ENCODE measurements around the gene POLR2E.
A peak's percentile ranks its signal among the peaks of the same experiment; 100 is the strongest.

Gene POLR2E

DNA sequence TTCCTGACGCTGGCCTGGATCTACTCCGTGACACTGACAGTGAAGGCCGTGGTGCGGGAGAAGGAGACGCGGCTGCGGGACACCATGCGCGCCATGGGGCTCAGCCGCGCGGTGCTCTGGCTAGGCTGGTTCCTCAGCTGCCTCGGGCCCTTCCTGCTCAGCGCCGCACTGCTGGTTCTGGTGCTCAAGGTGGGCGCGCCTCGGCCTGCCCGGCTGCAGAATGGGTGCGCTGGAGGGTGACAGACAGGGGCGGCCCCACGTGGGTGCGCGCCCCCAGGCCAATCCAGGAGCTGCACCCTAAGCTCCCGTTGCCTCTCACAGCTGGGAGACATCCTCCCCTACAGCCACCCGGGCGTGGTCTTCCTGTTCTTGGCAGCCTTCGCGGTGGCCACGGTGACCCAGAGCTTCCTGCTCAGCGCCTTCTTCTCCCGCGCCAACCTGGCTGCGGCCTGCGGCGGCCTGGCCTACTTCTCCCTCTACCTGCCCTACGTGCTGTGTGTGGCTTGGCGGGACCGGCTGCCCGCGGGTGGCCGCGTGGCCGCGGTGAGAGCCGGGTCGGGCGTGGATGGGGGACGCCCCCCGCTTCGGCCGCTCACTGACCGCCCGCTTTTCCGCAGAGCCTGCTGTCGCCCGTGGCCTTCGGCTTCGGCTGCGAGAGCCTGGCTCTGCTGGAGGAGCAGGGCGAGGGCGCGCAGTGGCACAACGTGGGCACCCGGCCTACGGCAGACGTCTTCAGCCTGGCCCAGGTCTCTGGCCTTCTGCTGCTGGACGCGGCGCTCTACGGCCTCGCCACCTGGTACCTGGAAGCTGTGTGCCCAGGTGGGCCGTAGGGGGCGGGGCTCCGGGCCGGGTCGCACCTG lies 48.1 kb downstream of the POLR2E start:
- DNase-seq (ENCODE audit: low spot score), result peak; percentile 43

DNA sequence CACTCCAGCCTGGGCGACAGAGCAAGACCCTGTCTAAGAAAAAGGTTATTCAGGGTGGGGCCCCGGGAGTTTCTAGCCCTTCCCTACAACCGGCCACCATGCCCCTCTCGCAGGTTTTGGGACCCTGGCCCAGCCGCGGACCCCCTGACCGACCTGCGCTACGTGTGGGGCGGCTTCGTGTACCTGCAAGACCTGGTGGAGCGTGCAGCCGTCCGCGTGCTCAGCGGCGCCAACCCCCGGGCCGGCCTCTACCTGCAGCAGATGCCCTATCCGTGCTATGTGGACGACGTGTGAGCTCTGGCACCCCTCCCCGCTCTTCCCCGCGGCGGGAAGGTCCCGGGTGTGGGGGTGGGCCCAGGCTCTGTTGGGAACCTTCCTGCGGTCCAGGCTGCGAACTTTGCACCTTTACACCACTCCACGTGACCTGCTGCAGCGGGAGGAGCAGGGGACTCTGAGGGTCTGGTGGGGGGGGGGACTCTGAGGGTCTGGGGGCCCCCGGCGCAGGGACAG lies 49.0 kb downstream of the POLR2E start:
- DNase-seq (ENCODE audit: low spot score), result peak; percentile 46

DNA sequence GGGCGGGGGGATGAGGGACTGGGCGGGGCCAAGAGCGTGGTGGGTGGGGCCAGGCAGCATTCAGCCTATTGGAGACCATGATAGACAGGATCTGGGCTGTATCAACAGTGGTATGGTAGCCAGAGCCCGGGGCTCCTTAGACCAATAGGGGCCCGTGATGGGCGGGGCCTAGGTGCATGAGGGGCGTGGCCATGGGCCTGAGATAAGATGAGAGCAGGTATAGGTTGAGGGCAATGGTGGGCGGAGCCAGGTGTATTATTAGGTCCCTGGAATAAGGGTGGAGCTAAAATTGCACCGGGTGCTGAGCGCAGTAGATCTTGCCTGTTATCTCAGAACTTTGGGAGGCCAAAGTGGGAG lies 50.0 kb downstream of the POLR2E start:
- DNase-seq (ENCODE audit: low spot score), result no peak

DNA sequence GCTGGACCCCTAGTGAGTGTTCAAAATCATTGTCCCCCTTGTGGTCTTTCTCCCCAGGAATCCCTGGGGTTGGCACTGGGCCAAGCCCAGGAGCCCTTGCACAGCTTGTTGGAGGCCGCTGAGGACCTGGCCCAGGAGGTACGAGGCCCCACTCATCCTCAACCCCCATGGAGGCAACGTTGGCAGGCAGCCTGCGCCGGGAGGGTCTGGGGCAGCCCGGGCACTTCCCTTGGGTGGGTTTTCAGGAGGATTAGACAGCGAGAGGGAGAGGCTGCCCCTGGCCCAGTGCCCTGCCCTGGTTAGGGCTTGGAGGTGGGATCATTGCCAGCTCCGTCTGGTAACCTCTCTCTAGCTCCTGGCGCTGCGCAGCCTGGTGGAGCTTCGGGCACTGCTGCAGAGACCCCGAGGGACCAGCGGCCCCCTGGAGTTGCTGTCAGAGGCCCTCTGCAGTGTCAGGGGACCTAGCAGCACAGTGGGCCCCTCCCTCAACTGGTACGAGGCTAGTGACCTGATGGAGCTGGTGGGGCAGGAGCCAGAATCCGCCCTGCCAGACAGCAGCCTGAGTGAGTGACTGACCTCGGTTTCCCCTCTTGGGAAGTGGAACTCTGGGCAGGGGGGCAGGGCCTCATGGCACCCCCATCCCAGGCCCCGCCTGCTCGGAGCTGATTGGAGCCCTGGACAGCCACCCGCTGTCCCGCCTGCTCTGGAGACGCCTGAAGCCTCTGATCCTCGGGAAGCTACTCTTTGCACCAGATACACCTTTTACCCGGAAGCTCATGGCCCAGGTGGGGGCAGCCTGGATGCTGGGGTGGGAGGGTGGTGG lies 52.3 kb downstream of the POLR2E start:
- no peak for DNase-seq (ENCODE audit: low spot score)

DNA sequence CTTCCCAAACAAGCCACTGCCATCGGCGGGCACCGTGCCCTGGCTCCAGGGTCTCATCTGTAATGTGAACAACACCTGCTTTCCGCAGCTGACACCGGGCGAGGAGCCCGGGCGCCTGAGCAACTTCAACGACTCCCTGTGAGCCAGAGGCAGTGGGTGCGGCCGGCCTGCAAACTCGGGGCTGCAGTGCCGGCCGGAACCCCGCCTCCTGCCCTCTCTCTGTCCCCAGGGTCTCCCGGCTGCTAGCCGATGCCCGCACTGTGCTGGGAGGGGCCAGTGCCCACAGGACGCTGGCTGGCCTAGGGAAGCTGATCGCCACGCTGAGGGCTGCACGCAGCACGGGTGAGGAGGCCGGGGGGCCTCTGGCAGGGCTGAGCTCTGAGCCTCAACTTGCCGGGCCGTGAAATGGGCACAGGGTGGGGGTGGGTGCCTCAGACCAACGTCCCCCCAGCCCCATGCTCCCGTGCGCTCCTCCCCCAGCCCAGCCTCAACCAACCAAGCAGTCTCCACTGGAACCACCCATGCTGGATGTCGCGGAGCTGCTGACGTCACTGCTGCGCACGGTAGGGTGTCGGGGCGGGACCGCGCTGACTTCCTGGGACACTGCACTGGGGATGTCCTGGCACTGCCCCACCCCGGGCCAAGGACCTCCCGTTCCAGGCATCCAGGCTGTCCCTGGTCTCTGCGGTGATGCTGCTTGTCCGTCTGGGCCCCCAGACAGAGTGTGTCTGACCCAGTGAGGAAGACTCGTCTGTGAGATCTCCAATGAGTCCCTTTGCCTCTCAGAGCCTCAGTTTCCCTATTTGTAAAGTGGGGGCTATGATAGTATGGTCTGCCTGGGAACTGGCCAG lies 53.1 kb downstream of the POLR2E start:
- DNase-seq (ENCODE audit: low spot score), result no peak

DNA sequence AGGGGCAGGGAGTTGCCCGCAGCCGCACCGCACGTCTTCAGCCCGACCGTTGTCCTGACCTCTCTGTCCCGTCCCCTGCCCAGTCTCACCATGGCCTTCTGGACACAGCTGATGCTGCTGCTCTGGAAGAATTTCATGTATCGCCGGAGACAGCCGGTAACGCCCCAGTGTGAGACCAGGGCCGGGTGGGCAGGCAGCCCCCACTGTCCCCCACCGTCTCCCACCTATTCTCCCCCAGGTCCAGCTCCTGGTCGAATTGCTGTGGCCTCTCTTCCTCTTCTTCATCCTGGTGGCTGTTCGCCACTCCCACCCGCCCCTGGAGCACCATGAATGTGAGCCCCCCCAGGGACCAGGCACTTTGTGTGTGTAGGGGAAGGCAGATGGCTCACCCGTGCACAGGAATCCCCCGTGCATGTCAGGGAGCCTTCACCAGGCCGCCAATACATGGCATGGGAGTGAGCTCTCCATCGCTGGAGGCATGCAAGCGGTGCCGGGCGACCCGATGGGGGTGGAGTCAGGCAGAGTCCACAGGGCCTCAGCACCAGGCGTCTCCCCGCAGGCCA lies 53.8 kb downstream of the POLR2E start:
- no peak for DNase-seq (ENCODE audit: low spot score)

DNA sequence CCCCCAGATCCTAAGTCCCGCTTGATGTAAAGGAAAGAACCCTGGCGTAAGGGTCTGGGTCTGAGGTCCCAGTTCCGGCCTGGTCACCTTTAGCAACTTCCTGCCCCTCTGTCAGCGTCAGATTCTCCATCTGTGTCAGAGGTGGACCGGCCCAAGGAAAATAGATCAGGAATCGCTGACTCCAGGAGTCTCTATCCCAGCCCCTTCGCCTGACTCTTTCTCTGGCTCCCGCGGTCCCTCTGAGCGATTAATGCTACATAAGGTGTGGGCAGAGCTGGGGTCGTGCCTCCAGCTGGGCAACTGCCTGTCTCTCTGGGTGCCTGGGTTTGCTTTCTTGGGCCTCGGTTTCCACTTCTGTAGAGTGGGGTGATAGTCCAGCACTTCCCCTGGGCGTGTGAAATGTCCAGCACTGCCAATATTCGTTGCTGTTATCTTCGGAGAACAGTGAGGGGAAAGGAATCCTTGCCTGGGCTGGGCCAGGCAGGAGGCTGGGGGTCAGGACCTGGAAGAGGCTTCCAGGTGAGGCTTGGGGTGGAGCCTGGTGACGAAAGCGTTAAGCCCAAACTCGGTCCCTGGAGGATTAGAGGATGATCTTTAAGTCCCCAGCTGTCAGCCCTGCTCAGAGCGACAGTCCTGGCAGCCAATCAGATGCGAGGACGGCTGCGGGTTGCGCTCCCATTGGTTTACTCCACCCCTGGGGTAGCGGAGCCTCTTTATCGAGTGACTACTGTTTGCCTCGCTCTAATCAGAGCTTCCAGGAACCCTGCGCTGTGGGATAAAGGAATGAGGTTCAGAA lies 54.5 kb downstream of the POLR2E start:
- peak; percentile 95 for DNase-seq (ENCODE audit: low spot score)

DNA sequence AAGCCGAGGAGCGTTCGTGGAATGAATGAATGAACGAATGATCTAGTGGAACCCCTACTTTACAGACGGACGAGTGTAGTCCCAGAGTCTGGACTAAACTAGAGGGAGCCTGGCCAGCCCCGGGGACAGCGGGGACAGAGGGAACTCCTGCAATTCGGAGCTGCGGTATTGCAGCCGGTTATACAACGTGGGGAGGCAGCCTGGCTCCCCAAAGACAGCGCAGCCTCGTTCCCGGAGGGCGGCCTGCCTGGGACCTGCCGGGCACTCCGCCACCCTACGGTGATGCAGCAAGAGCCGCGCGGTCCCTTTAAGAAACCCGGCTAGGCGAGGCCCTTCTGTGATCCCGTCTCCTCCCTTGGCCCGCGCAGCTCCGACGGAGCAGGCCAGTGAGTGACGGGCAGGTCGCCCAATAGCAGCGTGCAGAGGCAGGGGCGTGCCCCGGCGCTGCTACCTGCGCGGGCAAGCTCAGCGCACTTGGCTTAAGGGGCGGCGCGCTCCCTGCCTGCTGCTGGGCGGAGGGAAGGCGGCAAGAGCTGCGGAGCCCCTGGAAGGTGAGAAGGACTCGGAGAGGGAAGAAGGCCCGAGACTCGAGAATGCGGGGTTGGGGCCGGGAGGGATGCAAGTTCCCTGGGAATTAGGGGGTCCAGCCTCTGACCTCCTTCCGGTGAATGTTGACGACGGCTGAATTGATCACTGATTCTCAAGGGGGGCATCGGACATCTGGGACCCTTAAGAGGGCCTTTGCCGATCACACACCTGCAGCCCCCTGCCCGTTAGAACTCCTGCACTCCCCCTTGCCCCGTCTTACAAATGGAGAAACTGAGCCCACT lies 55.3 kb downstream of the POLR2E start, which contains the start of gene ABCA7:
Gene ABCA7, plus strand, starts transcription at position 462 of the 830 bp plus-strand sequence. CDS start 1,255 bp downstream, outside the sequence.
- DNase-seq (ENCODE audit: low spot score), result peak; percentile 98

DNA sequence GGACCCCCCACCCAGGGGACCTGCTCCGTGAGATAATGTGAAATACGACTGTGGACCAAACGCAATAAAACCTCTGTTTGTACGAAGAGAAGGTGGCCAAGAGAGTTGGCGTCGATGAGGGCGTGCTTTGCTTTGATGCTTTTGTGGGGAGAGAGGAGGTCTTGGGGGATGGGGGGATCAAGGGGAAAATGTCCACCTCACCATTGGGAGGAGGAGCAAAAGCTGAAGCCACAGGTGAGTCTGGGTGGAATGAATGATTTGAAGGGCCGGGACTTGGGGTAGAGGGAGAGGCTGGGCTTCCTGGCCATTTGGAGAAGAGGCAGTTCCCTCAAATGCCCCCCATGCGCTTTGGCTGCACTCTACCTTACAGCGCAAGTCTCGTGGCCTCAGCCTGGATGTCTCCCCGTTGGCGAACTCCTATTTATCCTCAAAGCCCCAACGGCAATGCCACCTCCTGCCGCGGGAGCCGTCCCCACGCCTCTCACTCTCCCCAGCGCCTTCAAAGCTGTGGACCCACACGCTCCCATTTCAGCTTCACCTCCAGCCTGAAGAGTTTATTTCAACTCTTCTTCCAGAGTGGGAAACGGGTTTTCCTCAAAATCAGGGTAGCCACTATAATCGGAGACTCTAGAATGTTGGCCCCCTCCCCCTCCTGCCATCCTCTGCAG lies 56.1 kb downstream of the POLR2E start:
- DNase-seq (ENCODE audit: low spot score), result no peak

DNA sequence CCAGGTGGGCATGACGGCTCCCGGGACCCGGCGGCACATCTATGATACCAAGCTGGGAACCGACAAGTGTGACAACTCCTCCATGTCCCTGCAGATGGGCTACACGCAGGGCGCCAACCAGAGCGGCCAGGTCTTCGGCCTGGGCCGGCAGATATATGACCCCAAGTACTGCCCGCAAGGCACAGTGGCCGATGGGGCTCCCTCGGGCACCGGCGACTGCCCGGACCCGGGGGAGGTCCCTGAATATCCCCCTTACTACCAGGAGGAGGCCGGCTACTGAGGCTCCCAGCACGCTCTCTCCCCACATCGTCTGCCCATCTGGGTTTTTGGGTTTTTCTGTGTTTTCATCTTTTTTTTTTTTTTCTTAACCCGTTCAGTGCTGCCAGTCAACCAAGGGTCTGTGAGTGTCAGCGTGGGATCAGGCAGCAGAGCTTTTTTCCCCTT lies 57.5 kb downstream of the POLR2E start:
- DNase-seq (ENCODE audit: low spot score), result no peak
